ENCODE measurements around the gene SH3PXD2A. TPM values are rescaled to one million over a fixed set of nuclear protein-coding genes. Genes with fewer than 3 reads are reported as not detected.
A peak's percentile ranks its signal among the peaks of the same experiment; 100 is the strongest.
"Not testable (repeated sequence)": the region's sequence is repeated elsewhere in the genome, so short reads cannot be mapped to it uniquely, and the experiment has no call there.

Gene SH3PXD2A
- total and polyA plus RNA-seq, 4 experiments from 2014 or later = 0.39 to 17.5 (median 8.9) TPM

GRCh38 chr10:103814626-103815370, 40.6 kb downstream of the SH3PXD2A start:
- peak overlapping the region in 1 of 7 donors; percentile 15 for H3K27ac Mint-ChIP-seq
- no peak for DNase-seq
- no peak overlapping the region for H3K4me3 Mint-ChIP-seq
- no peaks in the 10 kb centered on the region for H3K36me3 ChIP-seq (ENCODE audit: insufficient read depth, low read length)
- POLR2A ChIA-PET (ENCODE audit: partially characterized antibody) = interaction anchor here (1.6 kb wide), 1 partner anchor 9 kb away, joined by 6 read pairs; no protein-coding TSS in a partner anchor
- H3K4me1 ChIP-seq (ENCODE audit: insufficient read depth, low read length) = no peaks in the 10 kb centered on the region
- H3K27ac ChIP-seq (ENCODE audit: low read depth, low read length) = no peak overlapping the region
- H3K4me3 ChIP-seq (ENCODE audit: low read length in 2 of 2) = no peak overlapping the region
- peaks cover 0 to 1% (median 0%) of the 10 kb centered on the region in 4 donors for H3K4me1 Mint-ChIP-seq
- peaks cover 7 to 11% of the 10 kb centered on the region in 2 donors for H3K27me3 Mint-ChIP-seq
- CTCF ChIA-PET (ENCODE audit: partially characterized antibody) = interaction anchor here (1.2 kb wide), 1 partner anchor 128 kb away, joined by 3 read pairs; no protein-coding TSS in a partner anchor
- no peaks in the 10 kb centered on the region for H3K27me3 ChIP-seq (ENCODE audit: insufficient read depth, low read length)
- H3K9me3 Mint-ChIP-seq = no peaks in the 10 kb centered on the region
- H3K36me3 Mint-ChIP-seq = no peaks in the 10 kb centered on the region
- H3K9me3 ChIP-seq (ENCODE audit: control insufficient read depth in 1 of 2, low read length in 2 of 2) = no peaks in the 10 kb centered on the region
- intact Hi-C loops (cut with micrococcal nuclease) = no loop called here

DNA sequence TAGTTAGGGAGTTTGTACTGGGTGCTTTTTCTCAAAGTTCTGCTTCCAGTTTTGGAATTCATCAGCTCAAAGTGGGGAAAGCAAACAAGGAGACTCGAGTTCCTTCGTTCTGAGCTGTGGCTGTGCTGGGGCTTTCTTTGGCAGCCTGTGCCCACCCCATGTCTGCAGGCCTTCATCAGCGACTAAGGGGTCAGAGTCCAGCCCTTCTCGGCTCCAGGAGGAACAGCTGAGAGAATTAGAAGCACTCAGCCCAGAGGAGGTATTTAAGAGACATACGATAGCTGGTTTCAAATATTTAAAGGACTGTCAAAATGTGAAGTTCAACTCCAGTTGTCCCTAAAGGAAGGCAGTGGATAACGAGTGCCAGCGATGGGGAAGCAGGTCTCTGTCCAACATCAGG, 41.3 kb downstream of the SH3PXD2A start:
- Mint-ChIP-seq H3K4me1 (peaks cover 0 to 1% (median 0%) of the 10 kb centered on the region in 4 donors), H3K9me3 (no peaks in the 10 kb centered on the region), H3K36me3 (no peaks in the 10 kb centered on the region), H3K27me3 (peaks cover 4 to 7% of the 10 kb centered on the region in 2 donors), H3K4me3 (no peak overlapping the region), H3K27ac (no peak overlapping the region)
- Histone ChIP-seq H3K4me3 (ENCODE audit: low read length in 2 of 2) (no peak overlapping the region), H3K36me3 (ENCODE audit: insufficient read depth, low read length) (no peaks in the 10 kb centered on the region), H3K27me3 (ENCODE audit: insufficient read depth, low read length) (no peaks in the 10 kb centered on the region), H3K9me3 (ENCODE audit: control insufficient read depth in 1 of 2, low read length in 2 of 2) (no peaks in the 10 kb centered on the region), H3K4me1 (ENCODE audit: insufficient read depth, low read length) (no peaks in the 10 kb centered on the region), H3K27ac (ENCODE audit: low read depth, low read length) (no peak overlapping the region)
- DNase-seq = no peak
- ChIA-PET POLR2A (ENCODE audit: partially characterized antibody) (interaction anchor here (1.6 kb wide), 1 partner anchor 10 kb away, joined by 6 read pairs; no protein-coding TSS in a partner anchor), CTCF (ENCODE audit: partially characterized antibody) (interaction anchor here (1.2 to 2.1 kb wide), 3 partner anchors 10 to 127 kb away, joined by 3 to 5 read pairs (median 3); no protein-coding TSS in a partner anchor)
- intact Hi-C loops (cut with micrococcal nuclease) = no loop called here

DNA sequence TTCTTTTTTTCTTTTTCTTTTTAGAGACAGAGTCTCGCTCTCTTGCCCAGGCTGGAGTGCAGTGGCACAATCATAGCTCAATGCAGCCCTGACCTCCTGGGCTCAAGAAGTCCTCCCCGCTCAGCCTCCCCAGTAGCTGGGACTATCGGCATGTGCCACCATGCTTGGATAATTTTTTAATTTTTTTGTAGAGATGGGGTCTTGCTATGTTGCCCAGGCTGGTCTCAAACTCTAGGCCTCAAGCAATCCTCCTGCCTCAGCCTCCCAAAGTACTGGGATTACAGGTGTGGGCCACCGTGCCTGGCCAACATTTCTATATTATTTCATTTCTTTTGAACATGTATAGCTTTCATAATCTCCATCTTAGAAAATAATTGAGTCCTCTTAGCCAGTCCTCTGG, 42.1 kb downstream of the SH3PXD2A start:
- H3K4me1 Mint-ChIP-seq; H3K4me3 Mint-ChIP-seq; DNase-seq; H3K36me3 Mint-ChIP-seq; H3K9me3 ChIP-seq (ENCODE audit: control insufficient read depth in 1 of 2, low read length in 2 of 2); H3K36me3 ChIP-seq (ENCODE audit: insufficient read depth, low read length); H3K27me3 Mint-ChIP-seq; H3K27me3 ChIP-seq (ENCODE audit: insufficient read depth, low read length); H3K4me1 ChIP-seq (ENCODE audit: insufficient read depth, low read length); H3K27ac ChIP-seq (ENCODE audit: low read depth, low read length); intact Hi-C loops (cut with micrococcal nuclease); H3K27ac Mint-ChIP-seq; H3K9me3 Mint-ChIP-seq; H3K4me3 ChIP-seq (ENCODE audit: low read length in 2 of 2): not testable (repeated sequence)
- ChIA-PET CTCF (ENCODE audit: partially characterized antibody) (interaction anchor here (0.7 to 2.1 kb wide), 3 partner anchors 9 to 100 kb away, joined by 3 to 5 read pairs (median 3); no protein-coding TSS in a partner anchor), POLR2A (ENCODE audit: partially characterized antibody) (interaction anchor here (1.6 kb wide), 1 partner anchor 10 kb away, joined by 6 read pairs; no protein-coding TSS in a partner anchor)

- ChIA-PET POLR2A (ENCODE audit: partially characterized antibody) (no interaction called here), CTCF (ENCODE audit: partially characterized antibody) (interaction anchor here (2.1 kb wide), 1 partner anchor 99 kb away, joined by 5 read pairs; no protein-coding TSS in a partner anchor)
- no peaks in the 10 kb centered on the region for H3K36me3 ChIP-seq (ENCODE audit: insufficient read depth, low read length)
- no peak overlapping the region for H3K27ac Mint-ChIP-seq
- H3K9me3 Mint-ChIP-seq = no peaks in the 10 kb centered on the region
- no peaks in the 10 kb centered on the region for H3K27me3 ChIP-seq (ENCODE audit: insufficient read depth, low read length)
- H3K4me1 ChIP-seq (ENCODE audit: insufficient read depth, low read length) = no peaks in the 10 kb centered on the region
- no peak overlapping the region for H3K27ac ChIP-seq (ENCODE audit: low read depth, low read length)
- no peaks in the 10 kb centered on the region for H3K27me3 Mint-ChIP-seq
- intact Hi-C loops (cut with micrococcal nuclease) = no loop called here
- H3K4me3 Mint-ChIP-seq = no peak overlapping the region
- H3K4me3 ChIP-seq (ENCODE audit: low read length in 2 of 2) = no peak overlapping the region
- H3K4me1 Mint-ChIP-seq = peaks cover 0 to 1% (median 0%) of the 10 kb centered on the region in 4 donors
- no peaks in the 10 kb centered on the region for H3K9me3 ChIP-seq (ENCODE audit: control insufficient read depth in 1 of 2, low read length in 2 of 2)
- DNase-seq = no peak
- no peaks in the 10 kb centered on the region for H3K36me3 Mint-ChIP-seq
Measured at GRCh38 chr10:103812432-103812831, 42.9 kb downstream of the SH3PXD2A start.

DNA sequence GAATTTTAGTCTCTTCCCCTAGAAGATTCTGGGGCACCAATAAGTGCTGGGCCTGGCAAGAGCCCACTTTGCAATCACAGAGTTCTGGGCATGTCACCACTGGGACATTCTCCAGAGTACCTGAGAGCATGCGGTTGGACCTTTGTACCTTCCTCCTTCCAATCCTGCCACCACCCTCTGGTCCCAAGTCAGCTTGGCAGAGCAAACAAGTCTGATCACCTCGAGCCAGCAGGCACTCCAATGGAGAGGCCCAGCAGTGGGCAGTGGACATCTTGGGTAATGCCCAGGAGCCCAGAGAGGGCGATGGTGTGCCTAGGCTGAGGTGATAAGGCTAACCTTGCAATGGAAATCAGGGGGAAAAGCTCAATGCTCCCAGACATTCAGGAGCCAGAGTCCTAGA, 43.4 kb downstream of the SH3PXD2A start:
- H3K9me3 Mint-ChIP-seq = no peaks in the 10 kb centered on the region
- no peaks in the 10 kb centered on the region for H3K36me3 Mint-ChIP-seq
- H3K4me3 Mint-ChIP-seq = no peak overlapping the region

GRCh38 chr10:103811463-103811862, 43.9 kb downstream of the SH3PXD2A start:
- H3K4me1 ChIP-seq (ENCODE audit: insufficient read depth, low read length) = no peaks in the 10 kb centered on the region
- H3K4me3 Mint-ChIP-seq = no peak overlapping the region
- no peaks in the 10 kb centered on the region for H3K36me3 Mint-ChIP-seq
- no peak overlapping the region for H3K27ac ChIP-seq (ENCODE audit: low read depth, low read length)
- H3K27me3 Mint-ChIP-seq = no peaks in the 10 kb centered on the region
- POLR2A ChIA-PET (ENCODE audit: partially characterized antibody) = no interaction called here
- no peak overlapping the region for H3K4me3 ChIP-seq (ENCODE audit: low read length in 2 of 2)
- H3K4me1 Mint-ChIP-seq = peaks cover 0 to 1% (median 0%) of the 10 kb centered on the region in 4 donors
- H3K27ac Mint-ChIP-seq = peak overlapping the region in 1 of 7 donors; percentile 32
- CTCF ChIA-PET (ENCODE audit: partially characterized antibody) = no interaction called here
- H3K9me3 ChIP-seq (ENCODE audit: control insufficient read depth in 1 of 2, low read length in 2 of 2) = no peaks in the 10 kb centered on the region
- intact Hi-C loops (cut with micrococcal nuclease) = no loop called here
- H3K27me3 ChIP-seq (ENCODE audit: insufficient read depth, low read length) = no peaks in the 10 kb centered on the region
- DNase-seq = no peak
- H3K9me3 Mint-ChIP-seq = no peaks in the 10 kb centered on the region
- no peaks in the 10 kb centered on the region for H3K36me3 ChIP-seq (ENCODE audit: insufficient read depth, low read length)

More for the DNA sequence above, 43.4 kb downstream of the SH3PXD2A start:
- Histone ChIP-seq H3K27me3 (ENCODE audit: insufficient read depth, low read length) (no peaks in the 10 kb centered on the region), H3K9me3 (ENCODE audit: control insufficient read depth in 1 of 2, low read length in 2 of 2) (no peaks in the 10 kb centered on the region), H3K4me3 (ENCODE audit: low read length in 2 of 2) (no peak overlapping the region), H3K27ac (ENCODE audit: low read depth, low read length) (no peak overlapping the region), H3K4me1 (ENCODE audit: insufficient read depth, low read length) (no peaks in the 10 kb centered on the region), H3K36me3 (ENCODE audit: insufficient read depth, low read length) (no peaks in the 10 kb centered on the region)
- Mint-ChIP-seq H3K27me3 (no peaks in the 10 kb centered on the region), H3K27ac (peak overlapping the region in 1 of 7 donors; percentile 32), H3K4me1 (peaks cover 0 to 1% (median 0%) of the 10 kb centered on the region in 4 donors)
- POLR2A ChIA-PET (ENCODE audit: partially characterized antibody) = no interaction called here
- DNase-seq = no peak
- intact Hi-C loops (cut with micrococcal nuclease) = no loop called here
- CTCF ChIA-PET (ENCODE audit: partially characterized antibody) = interaction anchor here (2.1 kb wide), 1 partner anchor 99 kb away, joined by 5 read pairs; no protein-coding TSS in a partner anchor

GRCh38 chr10:103808780-103809179, 46.6 kb downstream of the SH3PXD2A start:
- no peaks in the 10 kb centered on the region for H3K9me3 Mint-ChIP-seq
- no peak for DNase-seq
- no peaks in the 10 kb centered on the region for H3K36me3 Mint-ChIP-seq
- no peak overlapping the region for H3K4me3 Mint-ChIP-seq
- POLR2A ChIA-PET (ENCODE audit: partially characterized antibody) = no interaction called here
- Histone ChIP-seq H3K4me1 (ENCODE audit: insufficient read depth, low read length) (peaks cover 8% of the 10 kb centered on the region), H3K4me3 (ENCODE audit: low read length in 2 of 2) (no peak overlapping the region), H3K27me3 (ENCODE audit: insufficient read depth, low read length) (no peaks in the 10 kb centered on the region), H3K27ac (ENCODE audit: low read depth, low read length) (no peak overlapping the region), H3K36me3 (ENCODE audit: insufficient read depth, low read length) (no peaks in the 10 kb centered on the region), H3K9me3 (ENCODE audit: control insufficient read depth in 1 of 2, low read length in 2 of 2) (no peaks in the 10 kb centered on the region)
- peak overlapping the region in 1 of 7 donors; percentile 53 for H3K27ac Mint-ChIP-seq
- intact Hi-C loops (cut with micrococcal nuclease) = loop anchor here (10.0 kb wide), 1 partner anchor 46 kb away; the partner anchor contains the start of gene SH3PXD2A
- H3K27me3 Mint-ChIP-seq = no peaks in the 10 kb centered on the region
- peaks cover 5 to 9% (median 5%) of the 10 kb centered on the region in 4 donors for H3K4me1 Mint-ChIP-seq
- CTCF ChIA-PET (ENCODE audit: partially characterized antibody) = no interaction called here
